ENCODE measurements around the gene NPPB. TPM values are rescaled to one million over a fixed set of nuclear protein-coding genes. Genes with fewer than 3 reads are reported as not detected.

Gene NPPB
- total RNA-seq, 4 donors from 2014 or later, result not detected

DNA sequence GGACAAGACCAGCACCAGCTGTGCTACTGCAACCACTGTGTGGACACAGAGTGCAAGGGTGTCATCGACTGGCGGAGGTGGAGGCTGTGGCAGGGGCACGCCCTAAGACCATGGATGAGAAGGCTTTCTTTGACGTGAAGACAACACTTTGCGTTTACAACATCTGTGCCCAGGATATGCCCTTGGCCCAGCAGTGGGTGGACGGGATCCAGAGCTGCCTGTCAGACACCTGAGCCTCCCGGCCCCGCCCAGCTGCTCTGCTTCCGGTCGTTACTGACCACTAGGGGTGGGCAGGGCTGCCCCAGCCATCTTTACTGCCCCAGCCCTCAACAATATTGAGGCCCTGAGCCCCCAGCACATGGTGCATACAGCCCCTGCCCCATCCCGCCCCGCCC, 21.4 kb upstream of the NPPB start:
- Histone ChIP-seq H3K4me1 (no peaks in the 10 kb centered on the region), H3K27ac (no peak overlapping the region), H3K27me3 (no peaks in the 10 kb centered on the region), H3K36me3 (no peaks in the 10 kb centered on the region), H3K4me3 (no peak overlapping the region), H3K9me3 (no peaks in the 10 kb centered on the region)
- no peak for DNase-seq
- TF ChIP-seq, protein P1, sequence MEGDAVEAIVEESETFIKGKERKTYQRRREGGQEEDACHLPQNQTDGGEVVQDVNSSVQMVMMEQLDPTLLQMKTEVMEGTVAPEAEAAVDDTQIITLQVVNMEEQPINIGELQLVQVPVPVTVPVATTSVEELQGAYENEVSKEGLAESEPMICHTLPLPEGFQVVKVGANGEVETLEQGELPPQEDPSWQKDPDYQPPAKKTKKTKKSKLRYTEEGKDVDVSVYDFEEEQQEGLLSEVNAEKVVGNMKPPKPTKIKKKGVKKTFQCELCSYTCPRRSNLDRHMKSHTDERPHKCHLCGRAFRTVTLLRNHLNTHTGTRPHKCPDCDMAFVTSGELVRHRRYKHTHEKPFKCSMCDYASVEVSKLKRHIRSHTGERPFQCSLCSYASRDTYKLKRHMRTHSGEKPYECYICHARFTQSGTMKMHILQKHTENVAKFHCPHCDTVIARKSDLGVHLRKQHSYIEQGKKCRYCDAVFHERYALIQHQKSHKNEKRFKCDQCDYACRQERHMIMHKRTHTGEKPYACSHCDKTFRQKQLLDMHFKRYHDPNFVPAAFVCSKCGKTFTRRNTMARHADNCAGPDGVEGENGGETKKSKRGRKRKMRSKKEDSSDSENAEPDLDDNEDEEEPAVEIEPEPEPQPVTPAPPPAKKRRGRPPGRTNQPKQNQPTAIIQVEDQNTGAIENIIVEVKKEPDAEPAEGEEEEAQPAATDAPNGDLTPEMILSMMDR (IDR thresholded peaks at IDR 0.05), result no peak
- TF ChIP-seq POLR2A (IDR thresholded peaks at IDR 0.05), result no peak
- intact Hi-C loops (cut with DNase I; ENCODE audit: low total_unique reads), result no loop called here

DNA sequence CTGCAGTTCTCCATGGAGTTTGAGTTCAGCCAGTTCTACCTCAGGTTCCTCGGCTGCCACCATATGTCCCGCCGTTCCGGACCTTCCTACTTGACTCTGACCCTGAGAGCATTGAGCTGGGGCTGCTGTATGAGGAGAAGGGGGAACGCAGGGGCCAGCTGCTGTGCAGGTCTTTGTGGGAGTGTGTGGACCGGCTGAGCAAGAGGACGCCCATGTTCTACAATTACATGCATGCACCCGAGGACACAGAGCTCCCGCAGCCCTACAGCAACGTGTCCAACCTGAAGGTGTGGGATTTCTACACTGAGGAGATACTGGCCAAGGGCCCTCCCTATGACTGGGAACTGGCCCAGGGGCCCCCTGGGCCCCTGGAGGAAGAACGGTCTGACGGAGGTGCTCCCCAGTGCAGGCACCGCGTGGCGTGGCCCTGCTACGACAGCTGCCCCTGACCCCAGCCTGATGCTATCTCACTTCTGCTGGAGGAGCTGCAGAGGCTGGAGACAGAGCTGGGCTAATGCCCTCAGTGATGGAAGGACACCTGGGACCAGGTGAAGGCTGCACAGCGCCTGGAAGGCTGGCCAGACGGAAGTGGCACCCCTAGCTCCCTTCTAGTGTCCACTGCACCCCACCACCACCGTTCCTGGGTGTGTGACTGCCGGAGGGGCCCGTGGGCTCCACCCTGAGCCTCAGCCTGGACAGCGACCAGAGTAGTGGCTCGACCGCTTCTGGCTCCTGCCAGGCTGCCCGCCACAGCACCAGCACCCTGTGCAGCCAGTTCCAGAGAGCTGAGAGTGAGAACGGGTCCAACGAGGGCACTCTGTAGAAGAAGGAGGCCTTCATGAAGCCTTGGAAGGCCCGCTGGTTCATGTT, 20.8 kb upstream of the NPPB start:
- no peak for DNase-seq
- H3K4me3 ChIP-seq, result no peak overlapping the region
- H3K27me3 ChIP-seq, result no peaks in the 10 kb centered on the region
- no peak for TF ChIP-seq POLR2A (IDR thresholded peaks at IDR 0.05)
- H3K4me1 ChIP-seq, result no peaks in the 10 kb centered on the region
- no peaks in the 10 kb centered on the region for H3K9me3 ChIP-seq
- H3K27ac ChIP-seq, result no peak overlapping the region
- intact Hi-C loops (cut with DNase I; ENCODE audit: low total_unique reads), result no loop called here
- H3K36me3 ChIP-seq, result no peaks in the 10 kb centered on the region

DNA sequence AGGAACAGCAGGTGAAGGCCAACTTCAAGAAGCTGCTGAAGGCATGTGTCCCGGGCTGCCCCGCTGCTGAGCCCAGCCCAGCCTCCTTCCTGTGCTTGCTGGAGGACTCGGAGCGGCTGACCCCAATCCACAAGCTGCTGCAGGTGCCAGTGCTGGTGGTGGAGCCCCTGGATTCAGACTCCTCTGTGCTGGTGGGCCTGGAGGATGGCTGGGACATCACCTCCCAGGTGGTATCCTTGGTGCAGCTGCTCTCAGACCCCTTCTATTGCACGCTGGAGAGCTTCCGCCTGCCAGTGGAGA, 20.1 kb upstream of the NPPB start:
- Histone ChIP-seq H3K9me3 (no peaks in the 10 kb centered on the region), H3K4me1 (no peaks in the 10 kb centered on the region), H3K27ac (no peak overlapping the region), H3K4me3 (no peak overlapping the region), H3K36me3 (no peaks in the 10 kb centered on the region), H3K27me3 (no peaks in the 10 kb centered on the region)
- no peak for DNase-seq
- TF ChIP-seq, protein P1 (IDR thresholded peaks at IDR 0.05), result no peak
- intact Hi-C loops (cut with DNase I; ENCODE audit: low total_unique reads), result no loop called here

DNA sequence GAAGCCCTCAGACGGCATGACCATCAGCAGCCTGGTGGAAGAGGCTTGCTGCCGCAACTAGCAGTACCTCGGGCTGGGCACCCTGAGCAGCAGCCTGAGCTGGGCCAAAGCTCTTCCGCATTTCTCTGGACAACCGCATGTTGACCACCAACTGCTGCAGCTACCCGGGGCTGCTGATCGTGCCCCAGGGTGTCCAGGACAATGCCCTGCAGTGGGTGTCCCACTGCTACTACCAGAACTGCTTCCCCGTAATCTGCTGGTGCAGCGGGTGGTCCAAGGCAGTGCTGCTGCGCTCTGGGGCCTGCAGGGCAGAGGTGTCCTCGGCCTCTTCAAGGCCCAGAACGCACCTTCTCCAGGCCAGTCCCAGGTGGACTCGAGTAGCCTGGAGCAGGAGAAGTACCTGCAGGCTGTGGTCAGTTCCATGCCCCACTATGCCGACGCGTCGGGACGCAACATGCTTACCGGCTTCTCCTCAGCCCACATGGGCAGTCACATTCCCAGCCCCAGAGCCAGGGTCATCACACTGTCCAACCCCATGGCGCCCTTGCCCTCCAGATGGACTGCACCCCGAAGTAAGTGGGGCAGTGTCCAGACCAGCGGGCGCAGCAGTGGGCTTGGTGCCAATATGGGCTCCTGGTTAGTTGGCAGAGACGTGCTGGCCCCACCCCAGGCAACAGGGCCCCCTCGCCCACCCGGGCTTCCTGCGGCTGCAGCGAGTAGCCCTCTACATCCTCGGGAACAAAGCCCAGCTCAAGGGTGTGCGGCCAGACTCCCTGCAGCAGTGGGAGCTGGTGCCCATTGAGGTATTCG, 19.5 kb upstream of the NPPB start:
- no peak overlapping the region for H3K27ac ChIP-seq
- no peak for DNase-seq
- no peaks in the 10 kb centered on the region for H3K4me1 ChIP-seq
- H3K4me3 ChIP-seq, result no peak overlapping the region
- H3K27me3 ChIP-seq, result no peaks in the 10 kb centered on the region
- TF ChIP-seq, protein P1 (IDR thresholded peaks at IDR 0.05), result no peak
- TF ChIP-seq POLR2A (IDR thresholded peaks at IDR 0.05), result no peak
- no peaks in the 10 kb centered on the region for H3K9me3 ChIP-seq
- H3K36me3 ChIP-seq, result no peaks in the 10 kb centered on the region
- intact Hi-C loops (cut with DNase I; ENCODE audit: low total_unique reads), result no loop called here

DNA sequence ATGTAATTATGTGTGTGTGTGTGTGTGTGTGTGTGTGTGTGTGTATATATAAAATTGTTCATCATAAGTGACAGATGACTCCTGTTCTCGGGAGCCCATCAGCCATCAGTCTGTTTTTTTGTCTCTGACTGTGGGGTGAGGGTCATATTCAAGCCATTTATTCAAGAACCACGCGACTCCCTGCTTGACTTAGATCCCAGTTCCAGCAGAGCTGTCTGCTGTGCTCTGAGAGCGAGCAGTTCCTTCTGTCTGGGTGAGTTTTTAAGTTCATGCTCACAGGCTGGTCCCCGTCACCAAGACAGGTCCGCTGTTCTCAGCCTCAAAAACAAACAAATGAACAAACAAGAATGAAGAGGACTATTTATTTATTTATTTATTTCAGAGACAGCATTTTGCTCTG, 18.3 kb upstream of the NPPB start:
- Histone ChIP-seq H3K27ac (no peak overlapping the region), H3K36me3 (no peaks in the 10 kb centered on the region), H3K9me3 (no peaks in the 10 kb centered on the region), H3K4me3 (no peak overlapping the region), H3K27me3 (no peaks in the 10 kb centered on the region), H3K4me1 (no peaks in the 10 kb centered on the region)
- DNase-seq, result no peak
- no peak for TF ChIP-seq POLR2A (IDR thresholded peaks at IDR 0.05)
- TF ChIP-seq, protein P1 (IDR thresholded peaks at IDR 0.05), result no peak
- intact Hi-C loops (cut with DNase I; ENCODE audit: low total_unique reads), result no loop called here

Measured in uterus (tissue), 4 donors.